HG03342 (cell line): Measurements from ENCODE around the gene P3R3URF.

Experiments used
- ATAC-seq: cut with Tn5 transposase; IDR thresholded peaks from one replicate; pipeline ENCODE4 v1.9.1; 2021; ENCODE audit warnings: mild to moderate bottlenecking, moderate library complexity; ENCODE audit not compliant: unreplicated experiment

P3R3URF gene

DNA sequence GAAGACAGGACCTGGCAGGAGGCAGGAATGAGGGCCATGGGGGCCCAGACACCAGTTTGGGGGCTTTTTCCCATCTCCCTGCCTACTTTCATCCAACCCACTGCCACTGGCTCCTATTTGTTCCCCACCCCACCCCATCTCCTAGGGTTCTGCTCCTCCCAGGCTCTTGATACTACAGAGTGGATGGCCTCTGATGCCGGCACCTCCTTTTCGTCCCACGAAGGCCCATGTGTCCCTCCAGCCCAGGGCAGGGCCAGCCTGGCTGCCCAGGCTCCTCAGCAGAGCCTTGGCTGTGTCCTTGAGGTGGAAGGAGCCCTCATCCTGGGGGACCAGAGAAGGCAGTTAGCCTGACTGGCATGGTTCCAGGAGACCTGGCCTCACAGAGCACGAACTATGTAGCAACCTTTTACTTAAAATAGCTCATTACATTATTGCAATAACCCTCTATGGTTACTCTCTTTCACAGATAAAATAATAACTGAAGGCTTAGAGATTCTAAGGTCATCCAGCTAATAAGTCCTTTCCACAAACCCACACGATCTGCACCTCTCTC is 18.4 kb upstream of the P3R3URF start:
- no peak for ATAC-seq

DNA sequence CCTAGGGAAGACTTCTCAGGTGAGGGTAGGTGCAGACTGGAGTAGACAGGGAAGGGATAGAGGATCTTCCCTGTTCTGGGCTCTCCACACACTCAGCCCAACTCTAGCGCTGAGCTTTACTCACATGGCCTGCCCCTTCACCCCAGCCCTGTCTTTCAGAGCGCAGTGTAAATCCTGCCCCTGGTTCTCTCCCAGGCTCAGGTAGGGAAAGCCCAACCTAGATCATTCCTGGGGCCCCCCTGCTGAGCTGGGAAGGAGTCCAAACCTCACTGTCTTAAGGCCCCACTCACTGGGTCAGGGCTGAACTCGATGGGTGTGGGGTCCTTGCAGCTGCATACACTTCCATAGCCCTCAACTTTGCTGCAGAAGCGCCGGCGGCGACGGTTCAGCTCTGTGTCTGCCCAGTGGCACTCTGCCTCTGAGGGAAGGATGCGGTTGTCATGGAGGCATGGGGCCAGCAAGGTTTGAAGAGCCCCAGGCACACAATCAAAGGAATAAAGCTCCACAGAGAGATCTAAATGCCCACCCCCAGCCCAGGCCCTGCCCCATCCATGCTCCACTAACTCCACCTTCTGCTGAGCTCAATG is 17.8 kb upstream of the P3R3URF start:
- no peak for ATAC-seq

DNA sequence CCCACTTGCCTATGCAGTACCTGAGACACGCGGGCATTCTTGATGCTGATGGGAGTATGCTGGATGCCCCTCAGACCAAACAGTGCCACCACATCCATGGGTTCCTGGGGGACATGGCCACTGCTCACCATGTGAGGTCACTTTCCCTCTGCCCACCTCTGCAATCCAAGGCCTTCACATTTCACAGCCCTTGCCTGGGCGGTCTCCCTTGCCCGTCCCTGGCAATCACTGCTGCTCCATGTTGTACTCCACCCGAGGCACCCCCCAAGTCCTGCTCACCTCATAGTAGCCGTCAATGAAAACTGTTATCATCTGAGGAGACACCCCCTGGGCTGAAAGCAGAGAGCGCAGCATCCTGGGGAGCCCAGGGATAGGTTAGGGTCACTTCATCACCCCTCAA is 17.0 kb upstream of the P3R3URF start:
- ATAC-seq, result no peak

DNA sequence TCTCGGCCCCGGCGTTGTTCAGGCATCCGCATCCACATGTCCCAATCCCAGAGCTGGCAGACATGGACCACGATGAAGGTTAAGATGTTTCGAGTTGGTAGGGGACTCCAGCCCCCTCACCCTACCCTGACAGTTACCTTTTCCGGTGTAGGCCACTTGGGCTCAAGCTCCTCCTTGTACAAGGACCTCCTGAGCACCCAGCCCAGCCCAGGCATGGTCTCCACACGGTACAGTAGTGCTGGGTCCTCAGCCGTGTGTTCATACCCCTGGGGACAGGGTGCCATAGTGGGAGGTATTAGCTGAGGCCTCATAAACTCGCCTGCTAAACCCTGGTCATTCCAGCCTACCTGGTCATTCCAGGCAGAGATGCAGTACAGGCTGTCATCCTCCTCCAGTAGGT is 15.9 kb upstream of the P3R3URF start:
- ATAC-seq, result no peak

DNA sequence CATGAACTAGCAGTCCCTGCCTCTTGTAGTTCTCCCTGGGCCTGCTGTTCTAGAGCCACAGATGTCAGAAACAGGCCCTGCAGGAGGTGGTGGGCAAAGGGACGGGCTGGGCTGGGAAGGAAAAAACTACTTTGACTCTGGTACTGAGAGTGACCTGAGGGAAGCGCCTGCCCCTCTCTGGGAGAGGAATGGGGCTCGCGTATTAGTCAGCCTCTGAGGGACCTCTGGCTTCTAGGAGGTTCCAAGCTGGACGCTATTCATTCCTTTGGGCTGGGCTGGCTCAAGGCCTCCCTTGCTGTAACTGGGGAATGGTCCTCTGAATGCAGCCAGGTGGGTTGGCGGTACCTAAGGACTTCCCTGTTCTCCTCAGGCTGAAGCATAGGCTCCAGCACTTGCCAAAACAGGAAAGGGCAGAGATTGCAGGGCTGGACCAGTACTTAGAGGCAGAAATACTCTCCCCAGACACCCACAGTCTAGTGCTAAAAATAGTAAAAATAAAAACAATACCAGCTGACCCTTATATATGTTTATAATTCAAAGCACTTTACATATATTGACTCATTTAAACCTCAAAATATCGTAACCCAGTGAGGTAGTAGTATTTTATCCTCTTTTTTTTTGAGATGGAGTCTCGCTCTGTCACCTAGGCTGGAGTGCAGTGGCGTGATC is 14.9 kb upstream of the P3R3URF start:
- no peak for ATAC-seq

DNA sequence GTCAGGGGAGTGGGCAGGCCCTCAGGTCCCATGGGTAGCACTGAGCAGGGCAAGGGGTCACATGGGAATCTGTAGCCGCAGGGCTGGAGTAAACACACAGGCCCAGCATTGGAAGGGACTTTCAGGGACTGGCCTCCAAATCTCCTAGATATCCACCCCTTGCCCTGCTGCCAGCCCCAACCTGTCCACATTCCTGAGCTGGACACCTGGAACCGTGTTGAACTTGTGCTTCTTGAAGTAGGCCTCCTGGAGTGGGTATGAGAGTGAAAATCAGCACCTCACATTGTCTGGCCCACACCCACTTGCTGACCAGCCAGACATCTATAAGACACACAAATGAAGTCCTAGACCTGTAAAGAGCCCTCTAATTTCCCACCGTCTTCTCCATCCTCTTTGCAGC is 14.3 kb upstream of the P3R3URF start:
- no peak for ATAC-seq

DNA sequence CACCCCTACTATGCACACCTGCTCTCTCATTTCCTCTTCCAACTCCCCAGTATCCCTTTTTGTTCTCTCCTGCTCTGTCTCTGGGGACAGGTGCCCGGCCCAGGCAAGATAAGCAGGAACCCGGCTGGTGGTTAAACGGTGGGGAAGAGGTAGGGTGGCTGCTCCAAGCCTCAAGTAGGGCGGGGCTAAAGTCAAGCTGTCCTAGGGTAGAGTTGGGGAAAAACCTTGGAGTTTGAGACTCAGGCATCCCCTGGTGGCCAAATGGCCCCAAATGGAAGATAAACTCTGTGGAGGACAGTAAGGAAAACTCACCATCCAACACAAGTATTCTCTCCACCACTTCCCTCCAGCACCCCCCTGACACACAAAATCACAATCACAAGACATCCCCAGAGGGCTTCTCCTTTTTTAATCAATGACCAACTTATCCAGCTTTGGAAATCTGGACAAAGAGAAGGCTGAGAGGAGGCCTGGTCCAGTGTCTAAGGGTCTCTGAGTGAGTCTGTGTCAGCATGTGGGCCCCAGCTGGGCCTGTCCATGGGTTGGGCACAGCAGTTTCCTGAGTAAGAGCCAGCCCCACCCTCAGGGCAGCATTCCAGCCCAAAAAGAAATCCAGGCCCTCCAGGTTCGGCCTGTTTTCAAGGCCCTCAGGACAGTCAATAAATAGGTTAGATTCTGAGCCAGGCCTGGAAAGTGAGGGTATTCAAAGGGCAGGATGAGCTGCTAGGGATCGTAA is 12.2 kb upstream of the P3R3URF start:
- ATAC-seq, result no peak

DNA sequence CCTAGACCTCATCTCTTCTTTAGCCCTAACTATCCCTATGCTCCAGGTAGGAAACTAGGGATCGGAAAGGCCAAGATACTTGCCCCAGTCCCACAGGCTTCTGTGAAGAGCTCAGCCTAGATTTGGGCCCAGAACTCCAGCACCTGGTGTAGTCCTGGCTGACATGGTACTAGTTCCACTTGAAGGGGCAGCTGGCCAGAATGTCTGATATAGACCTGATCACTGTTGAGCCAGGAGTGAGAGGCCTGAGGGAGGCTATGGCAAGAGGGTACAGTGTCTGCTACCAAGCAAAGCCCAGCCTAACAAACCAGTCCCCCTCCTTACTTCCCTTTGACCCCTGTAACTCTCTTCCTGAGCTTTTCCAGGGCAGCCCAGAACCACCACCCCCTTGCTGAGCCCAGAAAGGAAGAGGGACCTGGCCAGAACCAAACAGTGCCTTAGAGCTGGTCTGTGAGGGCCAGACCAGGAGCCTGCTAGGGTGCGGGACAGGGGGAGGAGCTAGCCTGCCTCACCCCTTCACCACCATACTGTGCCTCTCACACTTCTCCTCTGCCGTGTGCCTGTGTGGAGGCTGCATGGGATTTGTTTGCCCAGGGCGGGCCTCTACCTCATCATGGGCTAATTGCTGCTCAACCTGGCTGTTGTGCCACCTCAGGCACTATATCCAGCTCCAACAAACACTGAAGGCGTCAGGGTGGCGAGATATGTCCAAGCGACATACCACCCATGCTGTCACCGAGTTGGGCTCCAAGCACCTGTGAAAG is 11.0 kb upstream of the P3R3URF start:
- ATAC-seq, result no peak

DNA sequence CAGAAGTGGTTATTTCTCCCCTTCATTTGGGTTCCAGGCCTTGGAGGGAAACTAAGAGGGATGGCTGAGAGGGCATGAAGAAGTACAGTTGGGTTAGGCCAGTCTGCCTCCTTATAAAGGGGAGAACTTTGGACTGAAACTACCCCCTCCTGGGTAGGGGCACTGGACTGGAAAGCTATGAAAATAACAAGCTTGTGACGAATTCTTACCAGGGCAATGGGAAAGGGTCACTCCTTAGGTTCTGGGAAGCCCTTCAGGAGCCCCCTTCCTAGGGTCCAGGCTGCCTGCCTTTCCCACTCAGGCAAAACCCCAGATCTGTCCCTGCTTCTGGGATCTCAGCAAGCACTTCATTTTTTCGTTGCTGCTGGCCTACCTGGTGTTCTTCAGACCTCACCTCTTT is 9.8 kb upstream of the P3R3URF start:
- ATAC-seq, result no peak

DNA sequence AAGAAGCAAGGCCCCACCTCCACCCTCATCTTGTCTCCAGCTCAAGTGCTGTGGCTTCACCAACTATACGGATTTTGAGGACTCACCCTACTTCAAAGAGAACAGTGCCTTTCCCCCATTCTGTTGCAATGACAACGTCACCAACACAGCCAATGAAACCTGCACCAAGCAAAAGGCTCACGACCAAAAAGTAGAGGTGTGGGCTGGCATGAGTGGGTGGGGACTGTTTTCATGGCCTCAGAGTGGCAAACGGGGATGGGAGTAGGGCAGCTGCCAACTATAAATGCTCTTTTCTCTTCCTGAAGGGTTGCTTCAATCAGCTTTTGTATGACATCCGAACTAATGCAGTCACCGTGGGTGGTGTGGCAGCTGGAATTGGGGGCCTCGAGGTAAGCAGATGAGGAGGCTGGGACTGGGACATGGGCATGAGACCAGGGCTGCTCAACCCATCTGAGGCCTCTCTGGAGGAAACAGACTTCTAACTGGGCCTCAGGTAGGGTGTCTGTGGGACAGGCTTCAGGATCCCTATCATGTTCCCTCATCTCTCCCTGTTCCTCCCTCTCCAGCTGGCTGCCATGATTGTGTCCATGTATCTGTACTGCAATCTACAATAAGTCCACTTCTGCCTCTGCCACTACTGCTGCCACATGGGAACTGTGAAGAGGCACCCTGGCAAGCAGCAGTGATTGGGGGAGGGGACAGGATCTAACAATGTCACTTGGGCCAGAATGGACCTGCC is 8.8 kb upstream of the P3R3URF start:
- no peak for ATAC-seq

DNA sequence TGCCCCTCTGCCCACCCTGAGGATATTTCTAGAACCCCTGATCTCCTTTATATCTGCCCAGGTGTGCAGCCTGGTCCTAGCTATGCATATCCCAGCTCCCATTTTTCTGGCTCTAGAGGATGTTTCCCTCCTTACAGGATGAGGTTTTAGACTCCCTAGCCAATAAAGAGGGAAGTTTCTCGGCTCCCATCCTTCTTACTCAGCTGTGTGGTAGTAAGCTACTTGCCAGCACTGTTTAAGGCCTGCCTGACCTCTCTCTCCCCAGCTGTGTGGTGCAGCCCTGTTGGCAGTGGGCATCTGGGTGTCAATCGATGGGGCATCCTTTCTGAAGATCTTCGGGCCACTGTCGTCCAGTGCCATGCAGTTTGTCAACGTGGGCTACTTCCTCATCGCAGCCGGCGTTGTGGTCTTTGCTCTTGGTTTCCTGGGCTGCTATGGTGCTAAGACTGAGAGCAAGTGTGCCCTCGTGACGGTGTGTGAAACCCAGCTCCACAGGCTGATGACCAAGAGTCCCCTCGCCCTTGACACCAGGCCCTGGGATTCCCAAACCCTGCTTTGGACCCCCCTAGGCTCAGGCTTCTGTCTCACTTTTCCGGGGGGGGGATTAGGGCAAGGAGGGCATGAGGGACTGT is 7.8 kb upstream of the P3R3URF start:
- no peak for ATAC-seq

DNA sequence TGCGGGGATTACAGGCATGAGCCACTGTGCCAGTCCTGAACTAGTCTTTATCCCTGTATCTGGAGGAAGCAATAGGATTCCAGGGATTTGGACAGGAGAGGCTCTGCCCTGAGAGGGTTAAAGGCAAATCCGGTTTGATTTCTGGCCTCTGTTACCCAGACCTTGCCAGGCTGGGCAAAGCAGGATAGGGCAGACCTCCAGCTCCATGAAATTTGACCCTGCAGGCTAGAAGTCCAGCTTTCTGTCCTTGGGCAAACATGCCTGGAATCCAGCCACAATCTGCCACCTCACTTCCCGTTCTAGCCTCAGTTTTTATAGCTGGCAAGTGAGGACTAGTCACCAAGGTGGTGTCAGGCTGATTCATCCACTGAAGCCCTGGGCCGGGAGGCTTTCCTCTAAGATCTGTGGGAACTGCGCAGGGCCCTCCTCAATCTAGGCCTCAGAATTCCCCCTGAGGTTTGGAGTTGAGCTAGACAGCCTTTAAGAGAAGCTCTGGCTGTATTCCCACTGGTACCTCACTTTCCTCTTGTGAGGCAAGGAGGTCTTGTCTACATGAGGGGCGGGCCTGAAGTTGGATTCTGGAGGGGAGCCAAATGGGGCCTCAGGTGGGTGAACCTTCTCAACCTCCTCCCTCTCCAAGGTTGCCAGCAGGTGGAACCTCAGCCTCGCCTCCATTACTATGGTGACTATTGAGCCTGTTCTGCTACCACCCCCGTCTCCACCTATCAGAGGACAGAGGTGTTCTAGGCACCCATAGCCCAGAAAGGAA is 7.0 kb upstream of the P3R3URF start:
- ATAC-seq, result no peak

DNA sequence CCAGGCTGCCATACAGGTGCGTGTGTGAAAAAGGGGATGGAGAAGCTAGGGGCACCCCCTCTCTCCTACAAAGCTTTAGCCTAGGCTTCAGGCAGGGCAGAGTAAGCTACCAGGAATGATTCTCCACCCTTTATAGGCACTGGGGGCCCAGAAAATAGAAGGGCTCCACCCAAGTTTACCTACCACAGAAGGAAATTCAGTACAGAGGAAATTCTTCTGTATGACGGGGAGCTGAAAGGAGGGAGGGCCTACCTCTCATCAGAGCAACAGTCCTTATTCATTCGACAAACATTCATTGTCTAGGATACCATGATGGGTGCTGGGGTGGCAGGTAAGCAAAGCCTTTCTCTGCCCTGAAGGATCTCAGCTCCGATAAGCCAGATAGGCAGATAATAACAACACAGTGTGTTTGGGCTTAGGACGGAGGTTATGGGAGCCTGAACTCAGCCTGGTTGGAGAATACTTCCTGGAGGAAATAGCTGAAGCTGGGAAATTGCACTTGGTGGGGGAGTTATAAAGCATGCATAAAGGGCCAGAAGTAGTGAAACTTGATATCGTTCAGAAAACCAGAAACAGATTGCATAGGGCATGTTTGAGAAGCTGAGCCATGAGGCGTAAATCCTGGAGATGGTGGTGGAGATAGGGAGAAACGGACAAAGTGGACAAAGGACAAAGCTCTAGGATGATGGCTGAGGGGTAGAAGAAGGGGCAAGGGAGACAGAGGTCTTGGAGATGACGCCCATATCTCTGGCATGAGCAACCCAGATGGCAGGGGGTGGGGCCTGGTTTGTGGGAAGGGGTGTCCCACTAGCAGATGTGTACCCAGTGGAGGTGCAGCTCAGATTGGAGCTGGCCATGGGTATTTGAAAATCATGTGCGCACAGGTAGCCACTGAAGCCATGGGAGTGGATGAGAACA is 5.3 kb upstream of the P3R3URF start:
- ATAC-seq, result no peak

DNA sequence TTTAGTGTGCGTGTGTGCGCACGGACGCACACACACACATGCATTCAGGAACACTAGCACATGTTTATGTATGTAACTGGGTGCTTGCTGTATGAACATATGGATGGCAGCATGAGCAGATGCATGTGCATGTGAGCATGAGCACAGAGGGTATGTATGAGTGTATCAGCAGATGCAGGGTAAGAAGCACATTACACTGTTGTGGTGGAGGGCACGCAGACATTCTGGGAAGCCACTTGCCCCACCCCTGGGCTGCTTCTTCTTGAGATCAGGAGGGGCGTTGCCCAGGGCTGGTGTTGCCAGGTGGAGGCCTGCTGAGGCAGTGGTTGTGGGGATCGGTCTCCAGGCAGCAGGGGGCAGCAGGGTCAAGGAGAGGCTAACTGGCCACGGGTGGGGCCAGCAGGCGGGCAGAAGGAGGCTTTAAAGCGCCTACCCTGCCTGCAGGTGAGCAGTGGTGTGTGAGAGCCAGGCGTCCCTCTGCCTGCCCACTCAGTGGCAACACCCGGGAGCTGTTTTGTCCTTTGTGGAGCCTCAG is 3.9 kb upstream of the P3R3URF start:
- ATAC-seq, result no peak

DNA sequence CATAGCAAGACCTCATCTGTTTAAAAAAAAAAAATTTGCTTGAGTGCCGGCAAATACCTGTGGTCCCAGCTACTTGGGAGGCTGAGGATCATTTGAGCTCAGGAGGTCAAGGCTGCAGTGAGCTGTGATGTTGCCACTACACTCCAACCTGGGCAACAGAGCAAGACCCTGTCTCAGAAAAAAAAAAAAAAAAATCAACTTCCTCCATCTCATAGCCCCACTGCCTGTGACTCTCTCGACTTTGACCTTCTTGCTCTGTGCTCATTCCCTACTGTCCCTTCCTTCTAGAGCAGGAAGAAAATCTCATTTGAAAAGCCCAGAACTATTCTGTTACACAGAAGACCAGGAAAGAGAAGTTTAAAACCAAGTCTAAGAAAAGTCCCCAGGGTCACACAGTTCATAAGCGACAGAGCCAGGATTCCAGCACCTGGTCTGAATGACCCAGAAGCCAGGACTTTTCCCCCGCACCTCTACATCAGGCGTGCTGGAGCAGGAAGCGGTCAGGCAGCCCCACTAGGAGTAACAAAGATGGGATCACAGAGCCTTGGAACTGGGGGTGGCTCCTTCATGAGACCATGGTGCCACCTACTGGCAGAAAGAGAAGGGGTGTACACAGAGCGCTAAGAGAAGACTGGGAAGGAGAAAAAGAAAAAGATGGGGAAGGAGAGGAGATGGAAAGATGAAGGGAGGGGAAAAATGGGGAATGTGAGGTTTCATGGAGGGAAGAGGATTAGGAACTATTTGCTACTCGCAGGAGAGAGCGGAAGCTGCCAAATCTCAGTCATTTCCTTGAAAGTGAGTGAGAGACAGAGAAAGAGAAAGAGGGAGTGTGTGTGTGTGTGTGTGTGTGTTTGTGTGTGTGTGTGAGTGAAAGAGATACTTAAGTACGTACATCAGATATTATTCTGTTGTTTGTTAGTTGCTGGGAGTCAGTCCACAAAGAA is 3.1 kb upstream of the P3R3URF start:
- peak; percentile 62 for ATAC-seq

DNA sequence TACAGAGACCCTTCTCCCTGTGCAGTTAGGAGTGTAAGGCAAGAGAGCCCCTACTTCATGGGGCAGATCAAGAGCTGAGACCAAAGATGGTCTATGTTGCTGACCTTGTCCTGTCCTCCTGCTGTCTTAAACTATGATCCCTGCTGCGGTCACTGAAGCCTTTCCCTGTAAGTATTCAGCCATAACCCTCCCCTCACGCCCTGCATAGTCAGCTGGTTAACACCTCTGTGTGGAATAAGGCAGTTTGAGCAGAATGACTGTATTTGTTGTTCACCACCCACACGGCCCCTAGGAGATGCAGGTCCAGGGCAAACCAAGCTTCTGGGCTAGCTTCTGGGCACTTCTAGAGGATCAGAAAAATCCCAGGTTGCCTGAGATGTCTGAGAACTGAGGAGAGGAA is 1.0 kb downstream of the P3R3URF start:
- ATAC-seq, result no peak
